Suprapubic skin (tissue), 4 donors: ENCODE measurements around the gene HEBP1.

Experiments
- POLR2A ChIP-seq, 2 donors: fragments of 450-650 bp; IDR thresholded peaks; one replicate each; pipeline ENCODE4 v1.6.1; 2017; ENCODE audit warnings: antibody characterized with exemption in 2 of 2, mild to moderate bottlenecking in 2 of 2, moderate library complexity in 2 of 2
- POLR2AphosphoS5 ChIP-seq, 3 donors: sonication (generic); formaldehyde crosslinking; IDR thresholded peaks; one replicate each; pipeline ENCODE4 v1.6.1; 2017; ENCODE audit warnings: antibody characterized with exemption in 3 of 3
- TF ChIP-seq, protein P1 (sequence below), 2 donors: fragments of 200-600 bp in 1 of 2; fragments of 450-650 bp in 1 of 2; sonication (generic) in 1 of 2; IDR thresholded peaks; one replicate each; pipeline ENCODE4 v1.5.1; 2016 to 2019; ENCODE audit warnings: antibody characterized with exemption in 2 of 2, mild to moderate bottlenecking in 1 of 2, moderate library complexity in 1 of 2

- TF ChIP-seq, protein P1, sequence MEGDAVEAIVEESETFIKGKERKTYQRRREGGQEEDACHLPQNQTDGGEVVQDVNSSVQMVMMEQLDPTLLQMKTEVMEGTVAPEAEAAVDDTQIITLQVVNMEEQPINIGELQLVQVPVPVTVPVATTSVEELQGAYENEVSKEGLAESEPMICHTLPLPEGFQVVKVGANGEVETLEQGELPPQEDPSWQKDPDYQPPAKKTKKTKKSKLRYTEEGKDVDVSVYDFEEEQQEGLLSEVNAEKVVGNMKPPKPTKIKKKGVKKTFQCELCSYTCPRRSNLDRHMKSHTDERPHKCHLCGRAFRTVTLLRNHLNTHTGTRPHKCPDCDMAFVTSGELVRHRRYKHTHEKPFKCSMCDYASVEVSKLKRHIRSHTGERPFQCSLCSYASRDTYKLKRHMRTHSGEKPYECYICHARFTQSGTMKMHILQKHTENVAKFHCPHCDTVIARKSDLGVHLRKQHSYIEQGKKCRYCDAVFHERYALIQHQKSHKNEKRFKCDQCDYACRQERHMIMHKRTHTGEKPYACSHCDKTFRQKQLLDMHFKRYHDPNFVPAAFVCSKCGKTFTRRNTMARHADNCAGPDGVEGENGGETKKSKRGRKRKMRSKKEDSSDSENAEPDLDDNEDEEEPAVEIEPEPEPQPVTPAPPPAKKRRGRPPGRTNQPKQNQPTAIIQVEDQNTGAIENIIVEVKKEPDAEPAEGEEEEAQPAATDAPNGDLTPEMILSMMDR (IDR thresholded peaks at IDR 0.05): peak; percentile 27 to 50
- TF ChIP-seq POLR2A (IDR thresholded peaks at IDR 0.05) (no peak), POLR2AphosphoS5 (IDR thresholded peaks at IDR 0.05) (no peak)
These were observed 14.2 kb downstream of the HEBP1 start for GRCh38 chr12:12985817-12986408.
